OCI-LY7 (cell line): ENCODE data around the gene NCOA3.

Experiments
- CTCF ChIP-seq: fragments of 200-600 bp; sonication (generic); conservative IDR thresholded peaks from 2 replicates; pipeline ENCODE4 v1.5.1; 2014; ENCODE audit warnings: mild to moderate bottlenecking, antibody characterized with exemption, low read length, moderate library complexity, mixed read lengths
- EZH2phosphoT487 ChIP-seq: fragments of 200-600 bp; sonication (generic); IDR thresholded peaks from 2 replicates; pipeline ENCODE4 v1.6.1; 2018; ENCODE audit warnings: low read depth, borderline replicate concordance, mild to moderate bottlenecking, mixed run types, antibody characterized with exemption, low read length, moderate library complexity, mixed read lengths

- TF ChIP-seq CTCF = no peak
- no peak for TF ChIP-seq EZH2phosphoT487
Observed at GRCh38 chr20:47479506-47479905, 22.2 kb upstream of the NCOA3 start.
